NCI-H2196 treated with DMSO at 0.1 percent for 48 hours (cell line): ENCODE data around the gene OR2T27.
"Not testable (repeated sequence)": the region's sequence is repeated elsewhere in the genome, so short reads cannot be mapped to it uniquely, and the experiment has no call there.

ENCODE experiments used
- DNase-seq: peaks from one replicate; lab custom pipeline; 2025; ENCODE audit not compliant: unreplicated experiment; lab: John Stamatoyannopoulos, UW

Gene OR2T27, protein sequence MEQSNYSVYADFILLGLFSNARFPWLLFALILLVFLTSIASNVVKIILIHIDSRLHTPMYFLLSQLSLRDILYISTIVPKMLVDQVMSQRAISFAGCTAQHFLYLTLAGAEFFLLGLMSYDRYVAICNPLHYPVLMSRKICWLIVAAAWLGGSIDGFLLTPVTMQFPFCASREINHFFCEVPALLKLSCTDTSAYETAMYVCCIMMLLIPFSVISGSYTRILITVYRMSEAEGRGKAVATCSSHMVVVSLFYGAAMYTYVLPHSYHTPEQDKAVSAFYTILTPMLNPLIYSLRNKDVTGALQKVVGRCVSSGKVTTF

DNA sequence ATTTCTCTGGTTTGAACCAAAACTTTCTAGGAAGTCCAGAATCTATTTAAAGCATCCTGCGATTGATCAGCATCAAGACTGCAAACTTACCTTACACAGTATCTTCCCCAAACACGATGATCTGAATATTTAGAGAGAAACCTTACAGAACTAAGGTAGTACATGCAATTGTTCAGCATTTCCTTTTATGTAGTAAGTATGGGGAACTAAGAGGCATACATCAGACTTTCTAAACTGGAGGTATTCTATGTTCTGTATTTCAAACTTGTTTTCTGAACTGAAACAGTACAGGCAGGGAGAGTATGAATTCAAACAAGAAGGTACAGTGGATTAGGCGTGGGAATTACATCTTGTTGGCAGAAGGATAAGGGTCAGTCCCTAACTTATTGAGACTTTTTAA is at the start of gene OR2T27:
Gene OR2T27, minus strand, starts transcription at position 175 of the 400 bp plus-strand sequence. CDS start 4,644 bp downstream, outside the sequence.
- not testable (repeated sequence) for DNase-seq

DNA sequence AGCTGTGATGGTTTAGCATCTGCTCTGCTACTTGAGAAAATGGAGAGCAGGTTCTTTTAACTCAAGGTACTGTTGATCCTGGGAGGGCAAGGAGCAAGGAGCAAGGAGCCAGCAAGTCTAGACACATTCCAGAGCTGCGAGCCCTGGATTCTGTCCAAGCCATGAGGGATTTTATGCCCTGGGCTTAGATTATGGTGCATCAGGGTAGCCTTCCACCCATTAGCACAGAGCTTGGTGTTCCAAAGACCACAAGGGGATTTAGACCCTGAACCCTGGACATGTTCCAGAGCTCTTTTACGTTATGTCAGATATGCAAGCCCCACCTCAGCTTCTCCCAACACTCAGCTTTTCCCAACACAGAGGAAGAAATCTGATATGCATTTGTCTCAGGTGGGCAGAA is 49.3 kb upstream of the OR2T27 start:
- no peak for DNase-seq

DNA sequence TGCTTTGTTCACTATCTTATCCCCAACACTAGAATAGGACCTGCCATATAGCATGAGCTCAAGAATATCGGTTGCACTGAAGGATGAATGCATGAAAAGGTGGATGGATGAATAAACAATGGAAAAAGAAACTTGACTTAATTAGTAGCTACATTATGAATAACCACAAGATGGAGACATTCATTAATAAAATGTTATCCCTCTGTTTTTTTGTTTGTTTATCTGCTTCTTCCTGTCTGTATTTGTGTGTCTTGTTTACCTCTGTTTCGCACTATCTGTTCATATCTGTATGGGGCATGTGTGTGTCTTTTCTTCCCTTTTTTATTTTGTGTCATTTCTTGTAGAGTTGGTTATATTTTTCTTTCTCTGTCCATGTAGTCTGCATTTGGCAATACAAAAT is 48.3 kb upstream of the OR2T27 start:
- no peak for DNase-seq

DNA sequence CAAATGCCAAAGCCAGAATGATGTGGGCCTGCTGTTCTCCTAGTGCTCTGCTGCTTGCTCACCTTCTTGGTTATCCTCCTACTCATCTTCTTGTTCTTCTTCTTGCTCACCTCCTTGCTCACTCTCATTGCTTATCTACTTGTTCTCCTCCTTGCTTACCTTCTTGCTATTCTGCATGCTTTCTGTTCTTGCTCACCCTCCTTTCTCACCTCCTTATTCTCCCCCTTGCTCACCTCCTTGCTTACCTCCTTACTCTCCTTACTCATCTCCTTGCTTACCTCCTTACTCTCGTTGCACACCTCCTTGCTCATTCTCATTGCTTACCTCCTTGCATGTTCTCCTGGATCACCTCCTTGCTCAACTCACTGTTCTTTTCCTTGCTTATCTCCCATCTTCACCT is 47.4 kb upstream of the OR2T27 start, which contains the start of gene OR14I1:
Gene OR14I1, minus strand, starts transcription at position 53 of the 400 bp plus-strand sequence.
- DNase-seq = no peak

DNA sequence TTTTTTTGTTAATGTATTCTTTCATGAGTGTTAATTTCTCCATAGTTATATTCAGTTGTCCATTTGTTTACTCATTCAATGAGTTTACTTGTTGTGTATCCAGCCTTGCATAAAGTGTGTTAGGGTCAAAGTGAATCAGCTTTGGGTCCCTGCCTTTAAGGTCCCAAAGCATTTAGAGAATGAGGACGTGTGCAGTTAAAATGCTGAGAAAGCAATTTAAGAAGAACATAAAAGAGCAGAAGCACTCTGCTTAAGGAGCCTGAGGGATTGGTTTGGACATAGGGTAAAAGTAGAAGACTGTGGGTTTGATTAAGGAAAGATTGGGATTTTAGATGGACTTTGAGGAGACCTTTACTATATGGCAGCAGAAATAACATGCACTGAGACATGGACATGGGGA is 43.8 kb upstream of the OR2T27 start:
- no peak for DNase-seq

DNA sequence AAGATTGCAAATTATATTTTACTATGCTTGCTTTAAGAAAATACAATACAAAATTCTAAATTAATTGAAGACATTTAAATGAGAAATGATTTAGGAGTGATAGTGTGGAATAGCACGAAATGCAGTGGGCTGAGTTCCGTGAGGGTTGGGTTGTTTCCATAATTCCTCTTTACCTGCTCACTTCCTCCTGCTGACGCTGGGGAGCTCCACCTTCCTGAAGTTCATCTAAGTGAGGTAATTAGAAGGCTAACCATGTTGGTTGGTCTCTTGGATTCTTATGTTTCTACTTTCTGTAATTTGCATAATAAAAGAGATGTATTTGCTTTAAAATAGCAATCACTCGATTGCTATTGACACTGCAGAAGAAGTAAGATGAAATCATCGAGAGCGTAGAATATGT is 42.6 kb upstream of the OR2T27 start:
- no peak for DNase-seq

DNA sequence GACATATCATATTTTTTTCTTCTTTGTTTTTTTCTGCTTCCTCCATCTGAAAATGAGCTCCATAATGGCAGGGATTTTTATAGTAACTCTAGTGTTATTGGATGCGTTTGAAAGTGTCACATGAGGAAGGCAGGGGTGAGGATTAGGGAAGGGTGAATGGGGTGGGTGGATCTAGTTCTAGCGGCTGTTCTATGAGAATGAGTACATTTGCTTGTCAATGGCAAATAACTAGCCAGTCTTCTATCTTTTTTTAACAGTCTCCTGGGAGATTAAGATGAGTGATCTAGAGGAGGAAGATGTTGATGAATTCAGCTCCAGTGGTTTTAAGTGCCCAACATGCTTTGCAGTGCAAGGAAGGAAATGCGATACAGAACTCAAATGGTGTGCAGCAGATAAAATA is 41.4 kb upstream of the OR2T27 start:
- DNase-seq = no peak

DNA sequence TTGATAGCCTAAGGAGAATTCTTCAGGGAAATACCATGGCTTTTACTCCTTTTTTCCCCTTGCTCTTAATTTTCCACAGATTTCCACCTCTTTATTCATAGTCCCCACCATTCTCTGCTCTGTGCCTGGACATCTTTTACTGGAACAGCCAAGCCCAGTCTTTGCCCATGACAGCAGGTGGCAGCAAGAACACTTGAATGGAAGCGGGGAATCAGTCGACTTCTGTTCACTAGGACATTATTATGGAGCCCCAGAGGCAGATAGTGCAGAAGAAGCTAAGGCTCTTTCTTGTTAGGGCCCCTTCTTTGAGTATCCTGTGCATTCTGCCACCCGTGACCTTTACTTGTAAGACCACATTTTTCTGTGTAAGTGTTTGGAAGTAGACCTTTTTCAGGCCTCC is 40.9 kb upstream of the OR2T27 start:
- DNase-seq = no peak

DNA sequence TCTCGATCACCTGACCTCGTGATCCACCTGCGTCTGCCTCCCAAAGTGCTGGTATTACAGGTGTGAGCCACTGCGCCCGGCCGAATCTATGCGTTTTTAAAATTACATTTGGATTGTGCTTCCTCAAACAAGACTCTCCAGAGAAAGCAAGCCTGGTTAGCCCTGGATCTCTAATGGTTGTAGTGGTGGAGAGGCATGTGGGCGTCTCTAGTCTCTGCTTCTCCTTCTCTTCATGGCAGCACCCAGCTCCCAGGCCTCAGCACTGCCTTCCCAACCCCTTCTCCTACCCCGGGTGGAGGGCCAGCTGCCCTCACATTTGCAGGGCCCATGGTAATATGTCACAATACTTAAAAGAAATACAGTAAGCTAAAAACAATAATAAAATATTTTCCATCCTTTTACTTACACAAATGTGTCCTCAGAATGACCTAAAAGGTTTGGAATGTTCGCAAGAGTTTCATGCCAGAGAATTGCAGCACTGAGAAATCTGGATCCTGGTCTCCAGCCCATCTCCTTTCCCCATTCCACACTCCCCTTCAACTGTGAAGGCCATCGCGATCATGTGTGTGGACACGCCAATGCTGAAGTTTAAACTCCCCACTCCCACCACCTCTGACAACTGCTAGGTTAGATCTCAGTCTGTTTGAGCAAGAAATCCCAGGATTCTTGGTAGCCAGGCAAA is 40.3 kb upstream of the OR2T27 start:
- no peak for DNase-seq

DNA sequence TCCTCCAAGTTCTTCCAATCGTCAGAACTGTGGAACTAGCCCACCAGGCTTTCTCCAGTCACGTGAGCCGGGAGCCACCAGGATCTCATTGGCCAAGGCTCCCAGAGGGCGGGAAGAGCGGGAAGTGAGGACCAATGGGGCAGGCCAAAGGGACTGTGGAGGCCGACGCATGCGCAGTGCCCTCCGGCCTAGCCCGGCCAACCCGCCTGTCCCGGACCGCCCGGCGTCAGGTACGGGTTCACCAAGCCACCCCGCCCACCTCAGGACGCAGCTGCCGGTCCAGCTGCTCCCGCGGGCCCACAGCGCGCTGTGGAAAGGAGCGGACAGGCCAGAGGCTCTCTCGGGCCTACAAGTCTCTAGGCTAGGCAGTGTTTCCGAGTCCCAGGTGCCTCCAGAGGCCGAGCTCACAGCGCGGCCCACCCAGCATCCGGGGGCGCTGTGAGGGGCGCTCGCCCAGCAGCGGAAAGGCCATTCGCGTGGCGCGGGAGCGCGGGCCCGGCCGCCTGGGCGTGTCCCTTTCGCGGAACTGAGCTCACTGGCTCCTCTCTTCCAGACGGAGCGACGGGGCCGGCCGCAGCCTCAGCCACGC is 36.3 kb upstream of the OR2T27 start:
- no peak for DNase-seq

DNA sequence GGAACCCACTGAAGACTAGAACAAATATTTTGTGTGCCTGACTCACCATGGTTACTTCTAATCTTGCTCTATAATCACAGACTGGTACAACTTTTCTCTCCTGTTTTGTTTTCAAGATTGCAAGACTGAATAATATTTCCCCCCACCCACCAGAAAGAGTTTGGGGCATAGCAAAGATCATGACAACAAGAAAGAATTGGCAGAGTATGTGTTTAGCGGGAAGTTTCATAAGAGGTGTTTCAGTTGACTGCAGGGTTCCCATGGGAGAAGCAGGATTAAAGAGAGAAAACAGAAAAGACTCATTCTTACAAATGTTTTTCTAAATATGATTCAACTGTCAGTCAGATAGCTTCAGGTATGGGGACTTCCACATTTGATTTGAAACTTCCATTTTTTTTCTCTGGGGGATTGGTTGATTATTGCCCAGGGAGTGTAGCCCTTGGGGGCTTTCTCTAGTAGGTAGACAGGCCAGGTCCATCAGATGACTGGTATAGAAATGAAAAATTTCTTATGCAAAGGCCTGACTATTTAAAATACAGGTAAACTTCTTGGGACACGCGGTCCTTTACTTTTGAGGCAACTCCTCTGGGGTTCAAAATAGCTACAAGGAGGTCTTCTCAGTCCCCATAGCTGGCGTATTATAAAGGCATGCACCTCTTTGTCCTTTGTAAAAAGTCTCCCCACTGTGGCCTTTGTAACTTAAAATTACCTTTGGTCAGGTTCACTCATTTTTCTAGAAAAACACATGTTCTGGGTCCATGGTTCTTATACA is 33.4 kb upstream of the OR2T27 start:
- no peak for DNase-seq

DNA sequence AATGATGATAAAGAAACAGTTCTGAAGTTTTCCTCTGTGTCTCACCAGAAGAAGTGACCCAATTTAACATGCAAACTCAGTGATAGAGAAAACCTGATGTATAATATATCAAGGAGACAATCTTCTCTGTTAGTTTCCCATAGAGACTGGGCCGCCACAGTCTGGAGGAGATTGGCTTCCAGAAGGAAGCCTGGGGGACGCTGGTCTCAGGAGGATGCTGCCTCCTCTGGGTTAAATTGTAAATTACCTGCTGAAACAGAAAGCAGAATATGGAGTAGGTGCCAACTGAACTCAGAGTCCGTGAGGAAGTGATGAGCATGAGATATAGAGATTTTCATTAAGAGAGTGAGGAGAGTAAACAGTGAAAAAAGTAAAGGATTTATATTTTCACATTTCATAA is 31.5 kb upstream of the OR2T27 start:
- DNase-seq = no peak

DNA sequence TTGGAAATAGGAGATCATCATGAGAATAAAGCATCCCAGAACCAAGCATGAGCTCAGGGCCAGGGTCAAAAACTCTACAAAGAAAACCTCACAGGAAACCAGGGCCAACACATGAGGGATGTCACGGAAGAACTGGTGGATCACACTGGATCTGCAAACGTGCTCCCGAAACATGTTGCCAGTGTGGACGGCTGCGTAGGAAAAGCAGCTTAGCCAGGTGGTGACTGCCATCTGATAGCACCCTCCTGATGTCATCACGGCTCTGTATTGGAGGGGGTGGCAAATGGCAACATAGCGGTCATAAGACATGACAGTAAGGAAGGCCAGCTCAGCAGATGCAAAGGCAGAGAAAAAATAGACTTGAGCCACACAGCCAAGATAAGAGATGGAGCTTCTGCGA is 26.3 kb upstream of the OR2T27 start:
- DNase-seq = no peak

DNA sequence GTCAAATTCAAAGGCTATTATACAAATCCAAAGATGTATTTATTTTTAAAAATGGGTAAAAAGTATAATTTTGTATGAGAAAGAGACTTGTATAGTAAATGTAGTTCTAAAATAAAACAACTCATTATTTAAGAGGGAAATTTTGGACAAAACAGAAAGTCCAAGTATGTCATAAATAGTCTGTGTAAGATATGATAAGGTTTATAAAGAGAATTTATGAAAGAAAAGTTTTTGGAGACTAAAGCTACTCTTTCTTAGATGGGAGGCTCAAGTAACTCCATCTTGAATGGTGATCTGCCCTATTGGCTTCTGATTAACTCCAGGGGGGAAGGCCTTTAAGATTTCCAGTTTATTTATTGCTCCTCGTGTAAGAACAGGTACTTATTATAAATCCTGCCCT is 14.7 kb upstream of the OR2T27 start:
- no peak for DNase-seq

DNA sequence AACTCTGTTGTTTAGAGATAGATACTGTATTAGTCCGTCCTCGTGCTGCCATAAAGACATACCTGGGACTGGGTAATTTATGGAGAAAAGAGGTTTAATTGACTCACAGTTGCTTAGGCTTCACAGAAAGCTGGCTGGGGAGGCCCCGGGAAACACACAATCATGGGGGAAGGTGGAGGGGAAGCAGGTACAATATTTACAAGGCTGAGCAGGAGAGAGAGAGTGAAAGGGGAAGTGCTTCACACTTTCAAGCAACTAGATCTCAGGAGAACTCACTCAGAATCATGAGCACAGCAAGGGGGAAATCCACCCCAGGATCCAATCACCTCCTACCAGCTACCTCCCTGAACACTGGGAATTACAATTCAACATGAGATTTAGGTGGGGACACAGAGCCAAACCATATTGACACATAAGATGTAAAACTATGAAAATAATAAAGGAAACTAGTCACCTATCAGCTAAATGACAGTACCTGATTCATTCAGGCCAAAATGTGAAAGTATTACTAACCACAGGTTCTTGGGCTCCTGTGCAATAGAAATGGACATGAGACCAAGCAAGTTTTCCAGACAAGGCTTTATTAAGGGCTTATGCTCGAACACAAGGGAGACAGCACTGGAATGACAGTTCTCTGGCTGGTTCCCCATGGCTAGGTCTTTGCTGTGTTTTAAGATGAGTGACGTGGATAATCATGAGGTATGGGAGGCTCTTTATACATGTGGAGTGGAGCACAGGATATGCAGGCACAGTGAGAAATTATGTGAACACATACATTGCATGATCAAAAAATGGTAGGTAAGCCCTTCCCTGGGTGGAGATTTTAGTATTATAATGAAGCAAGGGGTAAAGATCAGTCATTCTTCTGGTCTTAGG is 8.4 kb upstream of the OR2T27 start:
- not testable (repeated sequence) for DNase-seq

DNA sequence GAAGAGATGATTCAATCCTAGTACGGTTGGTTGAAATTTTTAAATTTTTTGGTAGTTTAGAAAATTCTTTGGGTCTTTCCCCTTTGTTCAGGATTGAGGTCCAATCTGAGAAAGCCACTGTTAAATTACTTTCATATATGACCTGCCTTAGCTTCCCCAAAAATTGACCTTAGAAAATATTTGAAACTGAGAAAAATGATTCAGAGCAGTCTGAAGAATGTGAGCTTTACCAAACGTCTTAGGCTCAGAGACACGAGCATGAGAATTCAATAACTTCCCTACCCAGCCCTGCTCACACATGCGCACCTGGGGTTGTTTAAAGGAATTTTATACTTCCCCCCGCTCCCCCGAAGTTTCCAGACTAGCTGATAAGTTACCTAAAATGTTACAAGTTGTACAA is 1.5 kb upstream of the OR2T27 start:
- DNase-seq = not testable (repeated sequence)

DNA sequence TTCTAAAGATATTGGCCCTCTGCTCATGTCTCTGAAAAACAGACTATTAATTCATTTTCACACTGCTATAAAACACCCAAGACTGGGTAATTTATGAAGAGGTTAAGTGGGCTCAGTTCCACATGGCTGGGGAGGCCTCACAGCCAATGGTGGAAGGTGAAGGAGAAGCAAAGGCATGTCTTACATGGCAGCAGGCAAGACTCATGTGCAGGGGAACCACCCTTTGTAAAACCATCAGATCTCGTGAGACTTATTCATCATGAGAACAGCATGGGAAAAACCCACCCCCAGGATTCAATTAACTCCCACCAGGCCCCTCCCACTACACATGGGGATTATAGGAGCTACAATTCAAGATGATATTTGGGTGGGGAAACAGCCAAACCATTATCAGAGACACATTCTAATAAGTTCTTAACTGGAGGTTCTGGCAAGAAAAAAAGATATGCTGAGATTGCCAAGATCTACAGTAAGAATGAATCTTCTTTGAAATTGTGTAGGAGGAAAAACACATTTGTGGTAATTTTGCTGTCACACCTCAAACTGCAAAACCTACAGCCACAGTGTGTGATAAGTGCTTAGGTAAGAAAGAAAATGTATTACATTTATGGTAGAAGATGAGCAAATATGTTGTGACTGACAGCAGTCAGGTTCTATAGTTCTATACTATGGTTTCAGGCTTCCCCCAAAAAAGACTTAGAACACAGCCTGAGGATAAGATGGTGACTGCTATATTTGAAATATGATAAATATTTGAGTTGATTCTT is 6.4 kb downstream of the OR2T27 start:
- not testable (repeated sequence) for DNase-seq

DNA sequence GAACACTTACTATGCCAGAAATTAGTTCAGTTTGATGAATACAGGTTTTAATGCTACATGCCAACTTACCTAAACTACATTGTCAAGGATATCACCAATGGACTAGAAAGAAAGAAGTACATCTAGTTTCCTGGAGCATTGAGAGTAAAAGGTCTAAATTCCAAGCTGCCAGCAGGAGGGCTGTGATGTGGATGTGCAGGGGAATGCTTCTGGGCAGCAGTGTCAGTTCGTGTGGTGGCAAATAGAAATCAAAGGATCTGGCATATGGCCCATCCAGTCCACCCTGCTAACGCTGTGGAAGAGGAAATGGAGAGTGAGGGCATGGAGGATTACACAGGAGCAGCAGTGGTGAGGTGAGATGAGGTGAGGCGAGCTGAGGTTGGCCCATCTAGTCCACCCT is 10.2 kb downstream of the OR2T27 start, which contains the start of gene OR2T35:
Gene OR2T35, minus strand, starts transcription at position 101 of the 400 bp plus-strand sequence. CDS start 6,020 bp downstream, outside the sequence.
- DNase-seq = not testable (repeated sequence)

DNA sequence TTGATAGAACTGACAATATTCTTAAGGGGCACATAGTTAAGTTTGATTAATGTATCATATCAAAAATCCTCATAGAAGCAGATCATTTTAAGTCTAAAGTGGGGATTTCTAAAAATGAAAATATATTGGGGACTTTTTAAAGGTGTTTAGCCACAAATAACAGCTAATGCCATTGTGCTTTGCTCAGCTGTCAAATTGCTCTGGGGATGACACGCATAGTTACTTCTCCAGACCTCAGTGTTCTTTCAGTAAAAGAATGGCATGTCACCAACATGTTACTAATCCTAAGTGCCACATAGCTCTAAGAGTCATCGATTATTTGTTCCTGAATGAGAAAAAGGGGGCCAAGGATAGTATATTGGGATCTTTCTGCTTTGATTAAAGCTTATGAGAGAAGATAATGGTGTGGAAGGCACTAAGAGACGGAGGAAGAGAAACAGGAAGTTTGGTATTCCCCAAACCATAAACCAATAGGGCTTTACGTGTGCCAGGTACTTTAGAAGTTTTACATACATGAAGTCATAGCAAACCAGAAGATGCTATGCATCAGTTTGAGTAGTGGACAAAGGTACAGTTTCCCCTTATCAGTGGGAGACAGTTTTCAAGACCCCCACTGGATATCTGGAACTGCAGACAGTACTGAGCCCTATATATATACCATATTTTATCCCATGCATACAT is 12.2 kb downstream of the OR2T27 start:
- DNase-seq = not testable (repeated sequence)
